H9 (cell line): ENCODE results near the gene HLA-C. TPM values are rescaled to one million over a fixed set of nuclear protein-coding genes. Genes with fewer than 3 reads are reported as not detected.

Experiments
- DNase-seq: peaks from one replicate; pipeline ENCODE4 v3.0.0-alpha.2; 2017
- H2AFZ ChIP-seq: one replicate; pipeline ENCODE4 v1.6.1; 2013; ENCODE audit warnings: mild to moderate bottlenecking, low read length, control low read depth, moderate library complexity
- H2AK5ac ChIP-seq: 2 replicates; pipeline ENCODE4 v1.6.1; 2013; ENCODE audit warnings: low read length, control low read depth, mixed read lengths; ENCODE audit not compliant: insufficient read length
- H2BK120ac ChIP-seq: one replicate; pipeline ENCODE4 v1.6.1; 2013; ENCODE audit warnings: low read depth, mild to moderate bottlenecking, low read length, control low read depth, inconsistent platforms; ENCODE audit not compliant: poor library complexity, severe bottlenecking
- H2BK12ac ChIP-seq: 2 replicates; pipeline ENCODE4 v1.6.1; 2013; ENCODE audit warnings: low read length, control low read depth, mixed read lengths, low read depth; ENCODE audit not compliant: insufficient read length
- H2BK15ac ChIP-seq: 2 replicates; pipeline ENCODE4 v1.6.1; 2013; ENCODE audit warnings: low read depth, low read length, control low read depth
- H2BK20ac ChIP-seq: one replicate; pipeline ENCODE4 v1.6.1; 2013; ENCODE audit warnings: low read depth, mild to moderate bottlenecking, low read length, control low read depth, inconsistent platforms; ENCODE audit not compliant: poor library complexity, severe bottlenecking
- H2BK5ac ChIP-seq: 2 replicates; pipeline ENCODE4 v1.6.1; 2013; ENCODE audit warnings: low read length, control low read depth, mixed read lengths; ENCODE audit not compliant: insufficient read length
- H3K14ac ChIP-seq: 2 replicates; pipeline ENCODE4 v1.6.1; 2013; ENCODE audit warnings: low read length, control low read depth; ENCODE audit not compliant: insufficient read depth
- H3K18ac ChIP-seq: 2 replicates; pipeline ENCODE4 v1.6.1; 2013; ENCODE audit warnings: low read depth, mild to moderate bottlenecking, mixed read lengths, low read length, control low read depth; ENCODE audit not compliant: insufficient read length
- H3K23ac ChIP-seq: 2 replicates; pipeline ENCODE4 v1.6.1; 2013; ENCODE audit warnings: low read length, control low read depth, mixed read lengths, low read depth; ENCODE audit not compliant: insufficient read length
- H3K23me2 ChIP-seq: 2 replicates; pipeline ENCODE4 v1.6.1; 2013; ENCODE audit warnings: low read depth, mild to moderate bottlenecking, mixed read lengths, low read length, control low read depth; ENCODE audit not compliant: insufficient read length, poor library complexity, severe bottlenecking
- H3K27ac ChIP-seq: 2 replicates; pipeline ENCODE4 v1.5.1; 2013; ENCODE audit warnings: low read length, control low read depth, mixed read lengths, low read depth; ENCODE audit not compliant: insufficient read length
- H3K27me3 ChIP-seq: 2 replicates; pipeline ENCODE4 v1.6.1; 2013; ENCODE audit warnings: low read length, control low read depth, inconsistent platforms; ENCODE audit not compliant: insufficient read depth
- H3K4ac ChIP-seq: 2 replicates; pipeline ENCODE4 v1.6.1; 2013; ENCODE audit warnings: low read depth, mild to moderate bottlenecking, control low read depth, inconsistent platforms, low read length, moderate library complexity
- H3K4me1 ChIP-seq: 2 replicates; pipeline ENCODE4 v1.6.1; 2013; ENCODE audit warnings: low read length, control low read depth, inconsistent platforms; ENCODE audit not compliant: insufficient read depth
- H3K4me2 ChIP-seq: 2 replicates; pipeline ENCODE4 v1.6.1; 2013; ENCODE audit warnings: low read length, control low read depth, mixed read lengths; ENCODE audit not compliant: insufficient read length, insufficient read depth
- H3K56ac ChIP-seq: 2 replicates; pipeline ENCODE4 v1.6.1; 2013; ENCODE audit warnings: low read depth, mild to moderate bottlenecking, mixed read lengths, low read length, control low read depth; ENCODE audit not compliant: insufficient read length
- H3K79me1 ChIP-seq: 2 replicates; pipeline ENCODE4 v1.6.1; 2013; ENCODE audit warnings: low read depth, mild to moderate bottlenecking, moderate library complexity, low read length, control low read depth, inconsistent platforms; ENCODE audit not compliant: insufficient read depth, poor library complexity, severe bottlenecking
- H3K79me2 ChIP-seq: 2 replicates; pipeline ENCODE4 v1.6.1; 2013; ENCODE audit warnings: low read length, control low read depth, inconsistent platforms; ENCODE audit not compliant: insufficient read depth
- H3K9ac ChIP-seq: 2 replicates; pipeline ENCODE4 v1.6.1; 2013; ENCODE audit warnings: low read length, control low read depth, mixed read lengths; ENCODE audit not compliant: insufficient read length; ENCODE audit errors: extremely low read depth
- H3K9me3 ChIP-seq: one replicate; pipeline ENCODE4 v1.6.1; 2013; ENCODE audit warnings: low read depth, low read length, inconsistent platforms; ENCODE audit not compliant: control insufficient read depth
- H3T11ph ChIP-seq: one replicate; pipeline ENCODE4 v1.6.1; 2013; ENCODE audit warnings: mild to moderate bottlenecking, low read length, control low read depth, inconsistent platforms
- H4K20me1 ChIP-seq: one replicate; pipeline ENCODE4 v1.6.1; 2013; ENCODE audit not compliant: control insufficient read depth, insufficient read length, insufficient read depth
- H4K5ac ChIP-seq: 2 replicates; pipeline ENCODE4 v1.6.1; 2013; ENCODE audit warnings: low read depth, mild to moderate bottlenecking, mixed read lengths, low read length, control low read depth; ENCODE audit not compliant: insufficient read length
- H4K8ac ChIP-seq: replicated peaks from 2 replicates; pipeline ENCODE4 v1.6.1; 2013; ENCODE audit warnings: low read length, control low read depth, mixed read lengths, low read depth; ENCODE audit not compliant: insufficient read length
- H4K91ac ChIP-seq: 2 replicates; pipeline ENCODE4 v1.6.1; 2013; ENCODE audit warnings: low read depth, mild to moderate bottlenecking, moderate library complexity, mixed read lengths, low read length, control low read depth; ENCODE audit not compliant: insufficient read length
- H3K27ac Mint-ChIP-seq, 3 experiments: 2 replicates in 2 of 3; 3 replicates in 1 of 3; pipeline ENCODE4 v1.8.0; 2020 to 2021; ENCODE audit warnings: mixed read lengths in 3 of 3, mild to moderate bottlenecking in 1 of 3, moderate library complexity in 1 of 3
- H3K27me3 Mint-ChIP-seq: 2 replicates; pipeline ENCODE4 v1.8.0; 2021; ENCODE audit warnings: low read depth, mild to moderate bottlenecking, moderate library complexity, mixed read lengths
- H3K36me3 Mint-ChIP-seq, 3 experiments: 2 replicates in 2 of 3; 3 replicates in 1 of 3; pipeline ENCODE4 v1.8.0; 2020 to 2021; ENCODE audit warnings: low read depth in 3 of 3, mixed read lengths in 3 of 3; ENCODE audit not compliant: insufficient read depth in 1 of 3
- H3K4me1 Mint-ChIP-seq, 2 experiments: 2 replicates each; pipeline ENCODE4 v1.8.0; 2020; ENCODE audit warnings: mixed read lengths in 2 of 2
- H3K4me3 Mint-ChIP-seq, 2 experiments: 2 replicates in 1 of 2; 3 replicates in 1 of 2; pipeline ENCODE4 v1.8.0; 2020 to 2021; ENCODE audit warnings: mild to moderate bottlenecking in 2 of 2, mixed read lengths in 2 of 2, moderate library complexity in 1 of 2
- H3K9me3 Mint-ChIP-seq, 2 experiments: 2 replicates in 1 of 2; 3 replicates in 1 of 2; pipeline ENCODE4 v1.8.0; 2020; ENCODE audit warnings: mild to moderate bottlenecking in 2 of 2, mixed read lengths in 2 of 2, moderate library complexity in 1 of 2
- WGBS: extraction: QIAGEN DNeasy Blood & Tissue Kit; methylation state at CpG from one replicate; pipeline ENCODE4 v1.1.7; 2013; ENCODE audit warnings: missing lambda C conversion rate, low lambda C conversion rate, mixed read lengths; ENCODE audit not compliant: insufficient read length; ENCODE audit errors: extremely low coverage; 5-methylcytosine and 5-hydroxymethylcytosine counted together
- total RNA-seq: library from RNA; stranded (reverse); gene quantifications from 2 replicates; pipeline ENCODE4 v1.2.1, GENCODE V29; 2021
- TF ChIP-seq, protein P1 (sequence below): fragments of 200-600 bp; sonication (generic); conservative IDR thresholded peaks from 3 replicates; pipeline ENCODE4 v1.8.0; 2021; ENCODE audit warnings: antibody characterized with exemption, mild to moderate bottlenecking

HLA-C gene
- total RNA-seq, 1 experiment from 2014 or later = 239 TPM

DNA sequence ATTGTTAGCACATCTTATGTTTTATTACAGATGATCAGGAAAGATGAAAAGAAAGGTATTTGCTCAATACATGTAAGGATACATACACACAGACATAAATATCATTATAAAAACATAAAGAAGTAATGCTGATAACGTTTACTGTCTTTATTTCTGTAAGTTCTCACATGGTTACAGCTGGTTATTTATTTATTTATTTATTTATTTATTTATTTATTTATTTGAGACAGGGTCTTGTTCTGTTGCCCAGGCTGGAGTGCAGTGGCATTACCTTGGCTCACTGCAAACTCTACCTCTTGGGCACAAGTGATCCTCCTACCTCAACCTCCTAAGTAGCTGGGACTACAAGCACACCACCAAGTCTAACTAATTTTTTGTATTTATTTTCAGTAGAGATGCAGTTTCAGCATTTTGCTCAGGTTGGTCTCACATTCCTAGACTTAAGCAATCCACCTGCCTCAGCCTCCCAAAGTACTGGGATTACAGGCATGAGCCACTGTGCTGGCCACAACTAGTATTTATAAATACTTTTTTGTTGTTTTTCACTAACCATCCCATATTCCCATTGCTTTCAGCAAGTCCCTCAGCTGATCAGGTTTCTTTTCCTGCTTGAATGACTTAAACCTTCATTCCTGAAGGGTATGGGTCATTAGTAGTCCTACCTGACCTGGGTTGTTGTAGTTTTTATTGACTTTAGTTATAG is 49.3 kb upstream of the HLA-C start:
- H3K14ac ChIP-seq = no peak overlapping the region
- H3K9ac ChIP-seq = no peak overlapping the region
- no peaks in the 10 kb centered on the region for H3K27me3 ChIP-seq
- H2AFZ ChIP-seq = no peak overlapping the region
- H2BK120ac ChIP-seq = no peak overlapping the region
- H4K20me1 ChIP-seq = no peaks in the 10 kb centered on the region
- Mint-ChIP-seq H3K9me3 (peaks cover 0 to 3% of the 10 kb centered on the region in 2 experiments; a peak in 1 of 5 replicates), H3K36me3 (no peaks in the 10 kb centered on the region; a peak in 1 of 7 replicates), H3K27me3 (peaks cover 2% of the 10 kb centered on the region), H3K27ac (no peak overlapping the region), H3K4me1 (0 out of 4 replicates have a peak, but pooled peaks cover 0 to 3% of the 10 kb centered on the region in 2 experiments), H3K4me3 (no peak overlapping the region)
- H2BK15ac ChIP-seq = no peak overlapping the region
- no peak overlapping the region for H3T11ph ChIP-seq
- H3K56ac ChIP-seq = no peak overlapping the region
- H3K9me3 ChIP-seq = no peaks in the 10 kb centered on the region
- no peak overlapping the region for H3K4ac ChIP-seq
- no peak overlapping the region for H4K5ac ChIP-seq
- no peak overlapping the region for H4K8ac ChIP-seq
- H3K4me2 ChIP-seq = no peak overlapping the region
- no peak overlapping the region for H3K18ac ChIP-seq
- no peak overlapping the region for H2BK12ac ChIP-seq
- no peaks in the 10 kb centered on the region for H3K23me2 ChIP-seq
- no CpG with 5 or more reads among the region's 1 CpG for WGBS
- H3K4me1 ChIP-seq = no peaks in the 10 kb centered on the region
- no peak overlapping the region for H4K91ac ChIP-seq
- TF ChIP-seq, protein P1, sequence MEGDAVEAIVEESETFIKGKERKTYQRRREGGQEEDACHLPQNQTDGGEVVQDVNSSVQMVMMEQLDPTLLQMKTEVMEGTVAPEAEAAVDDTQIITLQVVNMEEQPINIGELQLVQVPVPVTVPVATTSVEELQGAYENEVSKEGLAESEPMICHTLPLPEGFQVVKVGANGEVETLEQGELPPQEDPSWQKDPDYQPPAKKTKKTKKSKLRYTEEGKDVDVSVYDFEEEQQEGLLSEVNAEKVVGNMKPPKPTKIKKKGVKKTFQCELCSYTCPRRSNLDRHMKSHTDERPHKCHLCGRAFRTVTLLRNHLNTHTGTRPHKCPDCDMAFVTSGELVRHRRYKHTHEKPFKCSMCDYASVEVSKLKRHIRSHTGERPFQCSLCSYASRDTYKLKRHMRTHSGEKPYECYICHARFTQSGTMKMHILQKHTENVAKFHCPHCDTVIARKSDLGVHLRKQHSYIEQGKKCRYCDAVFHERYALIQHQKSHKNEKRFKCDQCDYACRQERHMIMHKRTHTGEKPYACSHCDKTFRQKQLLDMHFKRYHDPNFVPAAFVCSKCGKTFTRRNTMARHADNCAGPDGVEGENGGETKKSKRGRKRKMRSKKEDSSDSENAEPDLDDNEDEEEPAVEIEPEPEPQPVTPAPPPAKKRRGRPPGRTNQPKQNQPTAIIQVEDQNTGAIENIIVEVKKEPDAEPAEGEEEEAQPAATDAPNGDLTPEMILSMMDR = no peak
- no peaks in the 10 kb centered on the region for H3K79me1 ChIP-seq
- no peaks in the 10 kb centered on the region for H3K79me2 ChIP-seq
- no peak overlapping the region for H3K27ac ChIP-seq
- no peak overlapping the region for H2AK5ac ChIP-seq
- H3K23ac ChIP-seq = no peak overlapping the region
- H2BK5ac ChIP-seq = no peak overlapping the region
- no peak overlapping the region for H2BK20ac ChIP-seq
- no peak for DNase-seq
